OCI-LY3 (cell line): Measurements from ENCODE around the gene HOXA6.

Experiments
- H2AFZ ChIP-seq: fragments of 200-600, 300-600 bp; shearing (Covaris generic); 2 replicates; pipeline ENCODE4 v1.6.0; 2014; ENCODE audit warnings: antibody characterized with exemption, low read depth, low read length
- H3K27ac ChIP-seq: fragments of 200-600, 300-600 bp; sonication (generic); 2 replicates; pipeline ENCODE4 v1.5.1; 2014; ENCODE audit warnings: mild to moderate bottlenecking, low read length, moderate library complexity, mixed read lengths
- H3K27me3 ChIP-seq: fragments of 200-600, 300-600 bp; sonication (generic); 2 replicates; pipeline ENCODE4 v1.6.1; 2014; ENCODE audit warnings: low read depth, low read length, mixed read lengths
- H3K36me3 ChIP-seq: fragments of 200-600, 300-600 bp; sonication (generic); replicated peaks from 2 replicates; pipeline ENCODE3; 2014; ENCODE audit warnings: low read depth, low read length, mixed read lengths
- H3K4me1 ChIP-seq: fragments of 300-600, 200-600 bp; sonication (generic); 2 replicates; pipeline ENCODE4 v1.6.1; 2014; ENCODE audit warnings: low read length, mixed read lengths
- H3K4me2 ChIP-seq: fragments of 200-600, 300-600 bp; sonication (generic); 2 replicates; pipeline ENCODE4 v1.6.1; 2014; ENCODE audit warnings: low read length, mixed read lengths
- H3K4me3 ChIP-seq: fragments of 300-600, 200-600 bp; sonication (generic); 2 replicates; pipeline ENCODE4 v1.5.1; 2014; ENCODE audit warnings: antibody characterized with exemption, mild to moderate bottlenecking, low read length, moderate library complexity
- H3K79me2 ChIP-seq: fragments of 300-600, 200-600 bp; shearing (Covaris generic); 2 replicates; pipeline ENCODE4 v1.6.1; 2014; ENCODE audit warnings: mild to moderate bottlenecking, low read length, mixed read lengths
- H3K9ac ChIP-seq: fragments of 300-600, 200-600 bp; shearing (Covaris generic); 2 replicates; pipeline ENCODE4 v1.6.0; 2014; ENCODE audit warnings: mild to moderate bottlenecking, low read length, moderate library complexity
- H3K9me3 ChIP-seq: fragments of 200-600, 300-600 bp; shearing (Covaris generic); 2 replicates; pipeline ENCODE4 v1.6.1; 2014; ENCODE audit warnings: low read length, mixed read lengths; ENCODE audit not compliant: insufficient read depth
- H4K20me1 ChIP-seq: fragments of 200-600, 300-600 bp; sonication (generic); 2 replicates; pipeline ENCODE4 v1.6.1; 2016; ENCODE audit warnings: low read length, mixed read lengths; ENCODE audit not compliant: insufficient read depth
- EZH2phosphoT487 ChIP-seq: fragments of 200-600 bp; shearing (Covaris generic); IDR thresholded peaks from 2 replicates; pipeline ENCODE4 v1.6.1; 2018; ENCODE audit warnings: antibody characterized with exemption, mixed run types, low read depth
- TF ChIP-seq, protein P1 (sequence below): fragments of 200-600, 300-600 bp; sonication (generic); IDR thresholded peaks from 2 replicates; pipeline ENCODE4 v1.5.1; 2014; ENCODE audit warnings: antibody characterized with exemption, low read length, low read depth

The HOXA6 gene

GRCh38 chr7:27166531-27167505, 19.2 kb upstream of the HOXA6 start:
- H4K20me1 ChIP-seq, result no peaks in the 10 kb centered on the region

GRCh38 chr7:27165996-27166530, 18.5 kb upstream of the HOXA6 start:
- Histone ChIP-seq H3K27me3 (no peaks in the 10 kb centered on the region), H3K4me1 (no peaks in the 10 kb centered on the region), H2AFZ (no peak overlapping the region), H3K4me2 (no peak overlapping the region), H3K9ac (no peak overlapping the region), H3K27ac (no peak overlapping the region), H3K79me2 (no peaks in the 10 kb centered on the region), H3K36me3 (no peaks in the 10 kb centered on the region), H3K9me3 (no peaks in the 10 kb centered on the region), H3K4me3 (no peak overlapping the region), H4K20me1 (no peaks in the 10 kb centered on the region)
- TF ChIP-seq, protein P1, sequence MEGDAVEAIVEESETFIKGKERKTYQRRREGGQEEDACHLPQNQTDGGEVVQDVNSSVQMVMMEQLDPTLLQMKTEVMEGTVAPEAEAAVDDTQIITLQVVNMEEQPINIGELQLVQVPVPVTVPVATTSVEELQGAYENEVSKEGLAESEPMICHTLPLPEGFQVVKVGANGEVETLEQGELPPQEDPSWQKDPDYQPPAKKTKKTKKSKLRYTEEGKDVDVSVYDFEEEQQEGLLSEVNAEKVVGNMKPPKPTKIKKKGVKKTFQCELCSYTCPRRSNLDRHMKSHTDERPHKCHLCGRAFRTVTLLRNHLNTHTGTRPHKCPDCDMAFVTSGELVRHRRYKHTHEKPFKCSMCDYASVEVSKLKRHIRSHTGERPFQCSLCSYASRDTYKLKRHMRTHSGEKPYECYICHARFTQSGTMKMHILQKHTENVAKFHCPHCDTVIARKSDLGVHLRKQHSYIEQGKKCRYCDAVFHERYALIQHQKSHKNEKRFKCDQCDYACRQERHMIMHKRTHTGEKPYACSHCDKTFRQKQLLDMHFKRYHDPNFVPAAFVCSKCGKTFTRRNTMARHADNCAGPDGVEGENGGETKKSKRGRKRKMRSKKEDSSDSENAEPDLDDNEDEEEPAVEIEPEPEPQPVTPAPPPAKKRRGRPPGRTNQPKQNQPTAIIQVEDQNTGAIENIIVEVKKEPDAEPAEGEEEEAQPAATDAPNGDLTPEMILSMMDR, result no peak
- no peak for TF ChIP-seq EZH2phosphoT487

More at GRCh38 chr7:27166531-27167505, 19.2 kb upstream of the HOXA6 start:
- H2AFZ ChIP-seq, result no peak overlapping the region
- no peaks in the 10 kb centered on the region for H3K4me1 ChIP-seq
- no peak overlapping the region for H3K4me2 ChIP-seq
- no peaks in the 10 kb centered on the region for H3K9me3 ChIP-seq
- H3K9ac ChIP-seq, result no peak overlapping the region
- TF ChIP-seq EZH2phosphoT487, result no peak
- TF ChIP-seq, protein P1, result no peak
- H3K27me3 ChIP-seq, result no peaks in the 10 kb centered on the region
- no peaks in the 10 kb centered on the region for H3K79me2 ChIP-seq
- no peak overlapping the region for H3K4me3 ChIP-seq
- H3K36me3 ChIP-seq, result no peaks in the 10 kb centered on the region
- H3K27ac ChIP-seq, result no peak overlapping the region

GRCh38 chr7:27165089-27165995, 17.8 kb upstream of the HOXA6 start, which contains the start of gene HOXA9:
Gene HOXA9 (minus strand): TSS chr7:27165537. CDS start chr7:27165457, 80 bp downstream.
- no peaks in the 10 kb centered on the region for H3K79me2 ChIP-seq
- H3K4me3 ChIP-seq, result no peak within 1 kb of the TSS
- no peak within 1 kb of the TSS for H2AFZ ChIP-seq
- H3K9ac ChIP-seq, result no peak within 1 kb of the TSS
- H3K9me3 ChIP-seq, result no peaks in the 10 kb centered on the region
- no peak for TF ChIP-seq EZH2phosphoT487
- TF ChIP-seq, protein P1, result no peak
- no peaks in the 10 kb centered on the region for H3K36me3 ChIP-seq
- H3K27ac ChIP-seq, result no peak within 1 kb of the TSS
- no peak within 1 kb of the TSS for H3K4me2 ChIP-seq
- H3K4me1 ChIP-seq, result no peaks in the 10 kb centered on the region
- H3K27me3 ChIP-seq, result no peaks in the 10 kb centered on the region
- no peaks in the 10 kb centered on the region for H4K20me1 ChIP-seq
